DND-41 (cell line): Measurements from ENCODE around the gene SPATS2.

ENCODE experiments used
- CTCF ChIP-seq: IDR thresholded peaks from 2 replicates; pipeline ENCODE4 v1.5.1; 2012; ENCODE audit warnings: borderline replicate concordance, low read length, moderate library complexity, mild to moderate bottlenecking; ENCODE audit not compliant: poor library complexity, severe bottlenecking; ENCODE audit errors: extremely low read depth
- EZH2 ChIP-seq: IDR thresholded peaks from 3 replicates; pipeline ENCODE4 v1.6.1; 2012; ENCODE audit warnings: borderline replicate concordance, low read depth, mild to moderate bottlenecking, moderate library complexity, low read length, inconsistent platforms; ENCODE audit not compliant: severe bottlenecking

DNA sequence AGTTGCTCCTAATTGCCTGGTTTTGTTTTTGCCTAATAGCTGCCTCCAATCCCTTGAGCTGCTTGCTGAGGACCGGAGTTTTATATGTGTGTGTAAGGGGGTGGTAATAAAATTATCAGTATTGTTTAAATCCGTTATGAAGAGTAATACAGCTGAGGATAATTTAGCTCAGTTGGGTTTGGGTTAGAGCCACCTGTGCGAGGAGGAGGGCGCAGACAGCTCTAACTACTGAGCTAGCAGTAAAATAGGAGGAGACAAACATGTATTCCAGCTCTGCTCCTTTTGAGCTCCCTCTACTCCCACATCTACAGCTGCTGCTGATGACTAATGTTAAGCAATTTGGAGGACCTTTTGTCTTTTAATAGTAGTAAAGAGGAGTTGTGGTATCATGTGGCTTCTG, 61.5 kb downstream of the SPATS2 start:
- no peak for TF ChIP-seq CTCF
- TF ChIP-seq EZH2 = no peak
